H1 (cell line): ENCODE results near the gene FOLR3. TPM values are rescaled to one million over a fixed set of nuclear protein-coding genes. Genes with fewer than 3 reads are reported as not detected.

ENCODE experiments used
- CTCF ChIA-PET: fragments of 300-600 bp; sonication (Branson Sonifier 250); formaldehyde crosslinking; loops from one replicate; lab custom pipeline; 2021; ENCODE audit not compliant: partially characterized antibody; lab: Charles Lee
- POLR2A ChIA-PET: fragments of 300-600 bp; sonication (Branson Sonifier 250); formaldehyde crosslinking; loops from one replicate; lab custom pipeline; 2021; ENCODE audit warnings: inconsistent platforms; ENCODE audit not compliant: partially characterized antibody; lab: Charles Lee
- DNase-seq, 2 experiments: peaks; one replicate each; pipeline versions ENCODE4 v3.0.0 to v3.0.0-alpha.2; 2010 to 2022; ENCODE audit warnings: low spot score in 2 of 2, low read depth in 1 of 2, mixed read lengths in 1 of 2
- FAIRE-seq: peaks from 2 replicates; lab custom pipeline; 2011; peaks lifted over from hg19 to GRCh38; lab: Jason Lieb, UNC
- H2AFZ ChIP-seq: 2 replicates; pipeline ENCODE4 v1.8.1; 2012; ENCODE audit warnings: low read length, inconsistent platforms
- H2AK5ac ChIP-seq: 2 replicates; pipeline ENCODE4 v1.6.1; 2013; ENCODE audit warnings: low read depth, low read length
- H2BK120ac ChIP-seq: replicated peaks from 2 replicates; pipeline ENCODE3; 2013; ENCODE audit warnings: low read depth, low read length, inconsistent platforms
- H2BK12ac ChIP-seq: 2 replicates; pipeline ENCODE4 v1.6.1; 2013; ENCODE audit warnings: low read depth, low read length
- H2BK15ac ChIP-seq: 2 replicates; pipeline ENCODE4 v1.6.1; 2013; ENCODE audit warnings: low read length
- H2BK20ac ChIP-seq: 2 replicates; pipeline ENCODE4 v1.6.1; 2013; ENCODE audit warnings: low read length
- H2BK5ac ChIP-seq: 2 replicates; pipeline ENCODE4 v1.6.1; 2013; ENCODE audit warnings: low read depth, low read length
- H3K14ac ChIP-seq: 2 replicates; pipeline ENCODE4 v1.6.1; 2013; ENCODE audit warnings: inconsistent platforms; ENCODE audit not compliant: insufficient read length
- H3K18ac ChIP-seq: 2 replicates; pipeline ENCODE4 v1.6.1; 2013; ENCODE audit warnings: low read length; ENCODE audit errors: extremely low read depth
- H3K23ac ChIP-seq: 2 replicates; pipeline ENCODE4 v1.6.1; 2013; ENCODE audit warnings: inconsistent platforms; ENCODE audit not compliant: insufficient read length
- H3K23me2 ChIP-seq: 2 replicates; pipeline ENCODE4 v1.6.1; 2013; ENCODE audit warnings: low read depth, low read length
- H3K27ac ChIP-seq: 2 replicates; pipeline ENCODE4 v1.6.1; 2011; ENCODE audit warnings: low read depth, low read length, inconsistent platforms
- H3K27me3 ChIP-seq, 4 experiments: replicated peaks in 1 of 4; 1 replicate in 1 of 4; 2 replicates in 3 of 4; pipeline versions ENCODE4 v1.6.1 to v1.8.1; 2011 to 2013; ENCODE audit warnings: low read length in 3 of 4, mild to moderate bottlenecking in 3 of 4, inconsistent platforms in 2 of 4, mixed read lengths in 2 of 4, moderate library complexity in 1 of 4; ENCODE audit not compliant: control insufficient read depth in 3 of 4, insufficient read depth in 3 of 4; ENCODE audit errors: extremely low read depth in 1 of 4
- H3K36me3 ChIP-seq, 4 experiments: 2 replicates each; pipeline versions ENCODE4 v1.6.1 to v1.8.1; 2011 to 2013; ENCODE audit warnings: mild to moderate bottlenecking in 4 of 4, low read length in 3 of 4, moderate library complexity in 2 of 4, control low read depth in 1 of 4, inconsistent platforms in 1 of 4; ENCODE audit not compliant: insufficient read depth in 4 of 4, control insufficient read depth in 2 of 4
- H3K4ac ChIP-seq: replicated peaks from 2 replicates; pipeline ENCODE3; 2013; ENCODE audit warnings: low read length, low read depth, mixed read lengths, inconsistent platforms; ENCODE audit not compliant: insufficient read length
- H3K4me1 ChIP-seq, 4 experiments: replicated peaks in 1 of 4; 1 replicate in 1 of 4; 2 replicates in 3 of 4; pipeline versions ENCODE4 v1.6.1 to v1.8.1; 2011 to 2013; ENCODE audit warnings: low read length in 3 of 4, inconsistent platforms in 2 of 4, mixed read lengths in 1 of 4; ENCODE audit not compliant: insufficient read depth in 4 of 4, control insufficient read depth in 3 of 4
- H3K4me2 ChIP-seq, 2 experiments: 2 replicates each; pipeline versions ENCODE4 v1.6.1 to v1.8.1; 2011 to 2013; ENCODE audit warnings: low read depth in 2 of 2, low read length in 2 of 2, control low read depth in 1 of 2, inconsistent platforms in 1 of 2, mild to moderate bottlenecking in 1 of 2; ENCODE audit not compliant: insufficient read depth in 1 of 2
- H3K4me3 ChIP-seq, 4 experiments: fragments of 200-600, 300-600 bp in 1 of 4; sonication (generic), shearing (Covaris generic), sonication (Bioruptor Twin) in 1 of 4; 2 replicates each; pipeline versions ENCODE4 v1.5.1 to v1.8.1; 2011 to 2016; ENCODE audit warnings: low read length in 4 of 4, low read depth in 3 of 4, control low read depth in 2 of 4, inconsistent platforms in 2 of 4, mild to moderate bottlenecking in 2 of 4, mixed read lengths in 1 of 4, moderate library complexity in 1 of 4; ENCODE audit not compliant: insufficient read depth in 2 of 4; ENCODE audit errors: extremely low read depth in 1 of 4
- H3K56ac ChIP-seq: replicated peaks from 2 replicates; pipeline ENCODE3; 2013; ENCODE audit warnings: low read depth, mild to moderate bottlenecking, mixed read lengths, low read length, inconsistent platforms; ENCODE audit not compliant: insufficient read length
- H3K79me1 ChIP-seq: 2 replicates; pipeline ENCODE4 v1.6.1; 2013; ENCODE audit warnings: low read depth, low read length, control low read depth
- H3K79me2 ChIP-seq, 2 experiments: 2 replicates each; pipeline versions ENCODE4 v1.6.1 to v1.8.1; 2012 to 2013; ENCODE audit warnings: low read length in 2 of 2, mild to moderate bottlenecking in 2 of 2, inconsistent platforms in 1 of 2; ENCODE audit not compliant: insufficient read depth in 2 of 2, control insufficient read depth in 1 of 2
- H3K9ac ChIP-seq, 4 experiments: replicated peaks in 1 of 4; 1 replicate in 1 of 4; 2 replicates in 3 of 4; pipeline versions ENCODE4 v1.6.1 to v1.8.1; 2011 to 2013; ENCODE audit warnings: low read depth in 3 of 4, low read length in 3 of 4, control low read depth in 2 of 4, mild to moderate bottlenecking in 2 of 4, moderate library complexity in 2 of 4, inconsistent platforms in 1 of 4; ENCODE audit errors: extremely low read depth in 1 of 4
- H3K9me3 ChIP-seq, 2 experiments: 2 replicates each; pipeline versions ENCODE4 v1.6.1 to v1.8.1; 2012 to 2013; ENCODE audit warnings: mild to moderate bottlenecking in 2 of 2, moderate library complexity in 2 of 2, control low read depth in 1 of 2, inconsistent platforms in 1 of 2, low read depth in 1 of 2, low read length in 1 of 2, mixed read lengths in 1 of 2; ENCODE audit not compliant: insufficient read depth in 2 of 2
- H4K20me1 ChIP-seq, 2 experiments: replicated peaks in 1 of 2; 2 replicates each; pipeline versions ENCODE3 to v1.8.1; 2011 to 2013; ENCODE audit warnings: inconsistent platforms in 2 of 2, low read length in 2 of 2, mild to moderate bottlenecking in 1 of 2; ENCODE audit not compliant: insufficient read depth in 2 of 2, control insufficient read depth in 1 of 2
- H4K5ac ChIP-seq: 2 replicates; pipeline ENCODE4 v1.6.1; 2013; ENCODE audit warnings: low read length, low read depth, mixed read lengths, inconsistent platforms; ENCODE audit not compliant: insufficient read length
- H4K8ac ChIP-seq: 2 replicates; pipeline ENCODE4 v1.8.0; 2013; ENCODE audit warnings: mild to moderate bottlenecking, moderate library complexity, low read length, inconsistent platforms; ENCODE audit not compliant: insufficient read depth; ENCODE audit errors: extremely low read depth
- H4K91ac ChIP-seq: replicated peaks from 2 replicates; pipeline ENCODE3; 2013; ENCODE audit warnings: low read length, mixed read lengths, inconsistent platforms; ENCODE audit not compliant: insufficient read length
- CHD2 ChIP-seq: IDR thresholded peaks from 2 replicates; pipeline ENCODE4 v1.6.1; 2012; ENCODE audit warnings: low read length, improper control_type of control experiment
- WGBS, 2 experiments: shearing (Covaris generic) in 1 of 2; methylation state at CpG; one replicate each; pipeline versions ENCODE4 v1.1.6 to v1.1.7; 2013 to 2015; ENCODE audit warnings: low lambda C conversion rate in 2 of 2, mixed read lengths in 2 of 2, inconsistent platforms in 1 of 2, low coverage in 1 of 2, missing lambda C conversion rate in 1 of 2; ENCODE audit not compliant: insufficient replicate concordance in 2 of 2, insufficient coverage in 1 of 2, insufficient read length in 1 of 2; ENCODE audit errors: extremely low coverage in 1 of 2, missing lambda C conversion rate in 1 of 2; 5-methylcytosine and 5-hydroxymethylcytosine counted together
- polyA plus RNA-seq, 7 experiments: library from polyadenylated mRNA; depleted of rRNA in 3 of 7; stranded (reverse) in 5 of 7; unstranded in 2 of 7; fragments of >200 nt in 5 of 7; fragments of 200-250 nt in 2 of 7; gene quantifications; 1 replicate in 5 of 7; 2 replicates in 1 of 7; 4 replicates in 1 of 7; pipeline versions ENCODE4 v1.2.1 to v1.2.3, GENCODE V29; 2011 to 2013; ENCODE audit warnings: missing spikeins in 2 of 7, mixed read lengths in 2 of 7
- total RNA-seq: library from RNA; stranded (reverse); fragmentation: NEBNext Ultra II Directional; extraction: Animal tissue kit (Norgen Biotek cat#: 25700); gene quantifications from 2 replicates; pipeline ENCODE4 v1.2.1, GENCODE V29; 2021

FOLR3 gene
- total and polyA plus RNA-seq, 2 of the 8 experiments (the other 6 are each of a cell fraction or from before 2014, with no cell fraction given): not detected

DNA sequence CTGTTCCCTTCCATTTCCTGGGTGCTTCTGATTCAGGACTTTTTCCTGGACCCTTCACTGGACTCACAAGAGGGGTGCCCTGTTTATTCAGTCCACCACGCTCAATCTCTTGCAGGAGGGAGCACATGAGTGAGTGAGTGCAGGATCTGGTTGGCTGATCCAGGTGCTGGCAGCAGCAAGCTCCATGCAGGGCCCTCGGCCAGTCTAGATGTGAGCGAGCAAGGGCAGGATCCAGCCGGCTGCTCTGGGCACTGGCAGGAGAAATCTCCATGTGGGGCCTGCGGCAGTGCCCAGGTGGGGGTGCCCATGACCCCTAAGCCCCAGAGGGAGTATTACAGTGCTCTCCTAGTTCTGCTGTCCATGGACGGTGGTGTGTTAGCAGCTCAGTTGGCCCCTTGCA, 11.5 kb upstream of the FOLR3 start:
- Histone ChIP-seq H4K5ac (no peak overlapping the region), H2BK5ac (no peak overlapping the region), H2BK15ac (no peak overlapping the region), H3K27me3 (peaks cover 0 to 3% (median 0%) of the 10 kb centered on the region in 4 experiments; a peak in 2 of 7 replicates), H3K4me1 (no peaks in the 10 kb centered on the region), H4K91ac (no peak overlapping the region), H3K79me1 (no peaks in the 10 kb centered on the region), H4K8ac (no peak overlapping the region; the same call in 1 of the 2 replicates), H3K56ac (no peak overlapping the region), H3K18ac (no peak overlapping the region), H4K20me1 (no peaks in the 10 kb centered on the region), H3K4ac (no peak overlapping the region), H2AFZ (no peak overlapping the region), H3K4me2 (no peak overlapping the region), H2BK20ac (no peak overlapping the region), H3K79me2 (no peaks in the 10 kb centered on the region), H3K27ac (no peak overlapping the region), H2BK12ac (no peak overlapping the region), H2AK5ac (no peak overlapping the region), H3K23me2 (no peaks in the 10 kb centered on the region), H3K23ac (no peak overlapping the region), H3K9ac (no peak overlapping the region), H3K14ac (no peak overlapping the region), H3K4me3 (no peak overlapping the region), H3K36me3 (no peaks in the 10 kb centered on the region), H2BK120ac (no peak overlapping the region), H3K9me3 (peaks cover 12 to 13% of the 10 kb centered on the region in 2 experiments)
- ChIA-PET POLR2A (interaction anchor here (2.1 kb wide), 1 partner anchor 11 kb away, joined by 10 read pairs; the partner anchor contains the start of gene ANAPC15), CTCF (interaction anchor here (0.9 to 4.8 kb wide), 3 partner anchors 11 to 59 kb away, joined by 3 to 22 read pairs (median 10); no protein-coding TSS in a partner anchor)
- no peak for TF ChIP-seq CHD2
- no peak for DNase-seq
- WGBS, 2 experiments: 82% methylated on average over 6 of the region's 6 CpGs; no CpG with 5 or more reads in 1 of the 2 experiments
- FAIRE-seq: no peak
